DND-41 (cell line): Measurements from ENCODE around the gene HYAL1.
A peak's percentile ranks its signal among the peaks of the same experiment; 100 is the strongest.

Source experiments
- ATAC-seq: fragments of 200-7000 bp; cut with Tn5 transposase; 3 replicates; pipeline ENCODE4 v1.9.1; 2021; ENCODE audit warnings: low read depth; ENCODE audit not compliant: insufficient read depth
- DNase-seq: peaks from one replicate; pipeline ENCODE4 v3.0.0-alpha.2; 2020
- H2AFZ ChIP-seq: 2 replicates; pipeline ENCODE4 v1.6.0; 2012; ENCODE audit warnings: low read depth, low read length
- H3K27ac ChIP-seq: 2 replicates; pipeline ENCODE4 v1.5.1; 2012; ENCODE audit warnings: low read length, inconsistent platforms
- H3K27me3 ChIP-seq: fragments of 200-600 bp; sonication (generic); 2 replicates; pipeline ENCODE4 v1.6.0; 2012; ENCODE audit warnings: low read length, mild to moderate bottlenecking, inconsistent platforms; ENCODE audit not compliant: insufficient read depth, poor library complexity
- H3K36me3 ChIP-seq: 2 replicates; pipeline ENCODE4 v1.5.1; 2012; ENCODE audit warnings: low read length, inconsistent platforms; ENCODE audit not compliant: insufficient read depth
- H3K4me1 ChIP-seq: 2 replicates; pipeline ENCODE4 v1.5.1; 2012; ENCODE audit warnings: mild to moderate bottlenecking, low read length; ENCODE audit not compliant: insufficient read depth
- H3K4me2 ChIP-seq: 2 replicates; pipeline ENCODE4 v1.6.0; 2012; ENCODE audit warnings: mild to moderate bottlenecking, moderate library complexity, low read length, inconsistent platforms; ENCODE audit not compliant: insufficient read depth
- H3K4me3 ChIP-seq, 2 experiments: fragments of 200-600 bp in 1 of 2; shearing (Covaris generic) in 1 of 2; 2 replicates each; pipeline ENCODE4 v1.5.1; 2012 to 2016; ENCODE audit warnings: inconsistent platforms in 2 of 2, low read length in 2 of 2, mild to moderate bottlenecking in 2 of 2, low read depth in 1 of 2, moderate library complexity in 1 of 2
- H3K79me2 ChIP-seq: 2 replicates; pipeline ENCODE4 v1.6.0; 2012; ENCODE audit warnings: low read length, inconsistent platforms; ENCODE audit not compliant: insufficient read depth
- H3K9ac ChIP-seq: 2 replicates; pipeline ENCODE4 v1.6.0; 2012; ENCODE audit warnings: low read depth, mild to moderate bottlenecking, inconsistent platforms, low read length, moderate library complexity
- H3K9me3 ChIP-seq: 2 replicates; pipeline ENCODE4 v1.5.1; 2012; ENCODE audit warnings: low read length, moderate library complexity, mild to moderate bottlenecking, inconsistent platforms; ENCODE audit not compliant: insufficient read depth, severe bottlenecking
- H4K20me1 ChIP-seq: 2 replicates; pipeline ENCODE4 v1.6.0; 2012; ENCODE audit warnings: low read length; ENCODE audit not compliant: insufficient read depth
- EZH2 ChIP-seq: IDR thresholded peaks from 3 replicates; pipeline ENCODE4 v1.6.1; 2012; ENCODE audit warnings: borderline replicate concordance, low read depth, mild to moderate bottlenecking, moderate library complexity, low read length, inconsistent platforms; ENCODE audit not compliant: severe bottlenecking
- TF ChIP-seq, protein P1 (sequence below): IDR thresholded peaks from 2 replicates; pipeline ENCODE4 v1.5.1; 2012; ENCODE audit warnings: borderline replicate concordance, low read length, moderate library complexity, mild to moderate bottlenecking; ENCODE audit not compliant: poor library complexity, severe bottlenecking; ENCODE audit errors: extremely low read depth

The HYAL1 gene

DNA sequence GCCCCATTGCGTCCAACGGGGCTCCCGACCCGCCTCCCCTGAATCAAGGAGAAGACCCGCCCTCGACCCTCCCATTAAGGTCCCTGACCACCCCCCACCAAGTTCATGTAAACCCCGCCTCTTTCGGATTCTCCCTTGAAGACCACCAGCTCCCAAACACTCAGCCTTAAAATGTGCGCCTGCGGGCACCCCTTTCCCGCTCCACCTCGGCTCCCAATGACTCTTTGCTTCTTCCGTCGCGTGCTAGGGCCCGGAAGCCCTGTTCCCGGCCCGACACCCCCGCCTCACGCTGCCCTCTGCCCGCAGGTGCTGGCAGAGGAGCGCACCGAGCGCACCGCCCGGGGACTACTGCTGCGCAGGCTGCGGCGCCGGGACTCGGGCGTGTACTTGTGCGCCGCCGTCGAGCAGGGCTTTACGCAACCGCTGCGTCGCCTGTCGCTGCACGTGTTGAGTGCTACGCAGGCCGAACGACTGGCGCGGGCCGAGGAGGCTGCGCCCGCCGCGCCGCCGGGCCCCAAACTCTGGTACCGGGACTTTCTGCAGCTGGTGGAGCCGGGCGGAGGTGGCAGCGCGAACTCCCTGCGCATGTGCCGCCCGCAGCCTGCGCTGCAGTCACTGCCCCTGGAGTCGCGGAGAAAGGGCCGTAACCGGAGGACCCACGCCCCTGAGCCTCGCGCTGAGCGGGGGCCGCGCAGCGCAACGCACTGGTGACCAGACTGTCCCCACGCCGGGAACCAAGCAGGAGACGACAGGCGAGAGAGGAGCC, 27.2 kb downstream of the HYAL1 start:
- Histone ChIP-seq H3K36me3 (no peaks in the 10 kb centered on the region), H3K9ac (no peak overlapping the region), H4K20me1 (no peaks in the 10 kb centered on the region), H3K79me2 (no peaks in the 10 kb centered on the region), H3K4me2 (no peak overlapping the region), H3K4me1 (peaks cover 8% of the 10 kb centered on the region), H2AFZ (no peak overlapping the region), H3K27me3 (peaks cover 24% of the 10 kb centered on the region), H3K9me3 (no peaks in the 10 kb centered on the region), H3K4me3 (no peak overlapping the region), H3K27ac (no peak overlapping the region)
- DNase-seq = no peak
- no peak for ATAC-seq
- TF ChIP-seq EZH2 = no peak
- TF ChIP-seq, protein P1, sequence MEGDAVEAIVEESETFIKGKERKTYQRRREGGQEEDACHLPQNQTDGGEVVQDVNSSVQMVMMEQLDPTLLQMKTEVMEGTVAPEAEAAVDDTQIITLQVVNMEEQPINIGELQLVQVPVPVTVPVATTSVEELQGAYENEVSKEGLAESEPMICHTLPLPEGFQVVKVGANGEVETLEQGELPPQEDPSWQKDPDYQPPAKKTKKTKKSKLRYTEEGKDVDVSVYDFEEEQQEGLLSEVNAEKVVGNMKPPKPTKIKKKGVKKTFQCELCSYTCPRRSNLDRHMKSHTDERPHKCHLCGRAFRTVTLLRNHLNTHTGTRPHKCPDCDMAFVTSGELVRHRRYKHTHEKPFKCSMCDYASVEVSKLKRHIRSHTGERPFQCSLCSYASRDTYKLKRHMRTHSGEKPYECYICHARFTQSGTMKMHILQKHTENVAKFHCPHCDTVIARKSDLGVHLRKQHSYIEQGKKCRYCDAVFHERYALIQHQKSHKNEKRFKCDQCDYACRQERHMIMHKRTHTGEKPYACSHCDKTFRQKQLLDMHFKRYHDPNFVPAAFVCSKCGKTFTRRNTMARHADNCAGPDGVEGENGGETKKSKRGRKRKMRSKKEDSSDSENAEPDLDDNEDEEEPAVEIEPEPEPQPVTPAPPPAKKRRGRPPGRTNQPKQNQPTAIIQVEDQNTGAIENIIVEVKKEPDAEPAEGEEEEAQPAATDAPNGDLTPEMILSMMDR = no peak

GRCh38 chr3:50275141-50275995, 28.0 kb downstream of the HYAL1 start:
- peaks cover 8% of the 10 kb centered on the region for H3K4me1 ChIP-seq
- H3K4me3 ChIP-seq = no peak overlapping the region
- no peak overlapping the region for H3K9ac ChIP-seq

DNA sequence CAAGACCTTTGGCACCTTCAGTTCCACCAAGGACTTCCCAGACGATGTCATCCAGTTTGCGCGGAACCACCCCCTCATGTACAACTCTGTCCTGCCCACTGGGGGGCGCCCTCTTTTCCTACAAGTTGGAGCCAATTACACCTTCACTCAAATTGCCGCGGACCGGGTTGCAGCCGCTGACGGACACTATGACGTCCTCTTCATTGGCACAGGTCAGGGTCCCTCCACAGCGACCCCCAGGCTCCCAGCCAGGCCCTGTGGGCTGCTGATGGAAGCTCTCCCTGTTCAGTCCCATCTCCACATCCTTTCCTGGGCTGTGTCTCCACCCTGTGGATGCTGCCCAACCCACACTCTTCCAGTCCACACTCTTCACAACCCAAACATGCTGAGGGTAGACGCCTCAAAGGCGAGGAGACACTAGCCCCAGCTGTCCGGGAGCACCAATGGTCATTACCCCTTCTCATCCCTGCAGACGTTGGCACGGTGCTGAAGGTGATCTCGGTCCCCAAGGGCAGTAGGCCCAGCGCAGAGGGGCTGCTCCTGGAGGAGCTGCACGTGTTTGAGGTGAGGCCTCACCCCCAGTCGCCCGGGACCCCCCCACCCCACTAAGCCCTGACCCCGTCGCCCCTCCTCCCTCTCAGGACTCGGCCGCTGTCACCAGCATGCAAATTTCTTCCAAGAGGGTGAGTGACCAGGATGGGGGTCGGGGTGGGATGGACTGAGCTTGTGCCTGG, 28.8 kb downstream of the HYAL1 start:
- H3K36me3 ChIP-seq = no peaks in the 10 kb centered on the region
- no peak overlapping the region for H3K4me3 ChIP-seq
- ATAC-seq = peak; percentile 59

More at GRCh38 chr3:50275141-50275995, 28.0 kb downstream of the HYAL1 start:
- H4K20me1 ChIP-seq = no peaks in the 10 kb centered on the region
- H2AFZ ChIP-seq = no peak overlapping the region
- no peaks in the 10 kb centered on the region for H3K79me2 ChIP-seq
- no peaks in the 10 kb centered on the region for H3K36me3 ChIP-seq
- no peak overlapping the region for H3K27ac ChIP-seq
- H3K27me3 ChIP-seq = peaks cover 24% of the 10 kb centered on the region
- H3K4me2 ChIP-seq = no peak overlapping the region
- no peaks in the 10 kb centered on the region for H3K9me3 ChIP-seq
- no peak for ATAC-seq
- no peak for DNase-seq
- TF ChIP-seq EZH2 = no peak
- TF ChIP-seq, protein P1 = no peak

More for the DNA sequence above, 28.8 kb downstream of the HYAL1 start:
- TF ChIP-seq EZH2 = no peak
- TF ChIP-seq, protein P1 = peak; percentile 76
- no peaks in the 10 kb centered on the region for H4K20me1 ChIP-seq
- peaks cover 8% of the 10 kb centered on the region for H3K4me1 ChIP-seq
- no peak overlapping the region for H3K4me2 ChIP-seq
- no peaks in the 10 kb centered on the region for H3K9me3 ChIP-seq
- no peak overlapping the region for H3K9ac ChIP-seq
- no peaks in the 10 kb centered on the region for H3K79me2 ChIP-seq
- no peak overlapping the region for H2AFZ ChIP-seq
- peaks cover 24% of the 10 kb centered on the region for H3K27me3 ChIP-seq
- H3K27ac ChIP-seq = no peak overlapping the region
- DNase-seq = peak; percentile 62
